BE2C (cell line): Measurements from ENCODE around the gene ADTRP.

Experiments used
- DNase-seq: peaks from one replicate; pipeline ENCODE4 v3.0.0-alpha.2; 2020
- H3K27me3 ChIP-seq: fragments of 250-450 bp; sonication (Bioruptor Pico); 2 replicates; pipeline ENCODE4 v1.5.1; 2020; ENCODE audit warnings: mild to moderate bottlenecking
- H3K36me3 ChIP-seq: fragments of 250-450 bp; sonication (Bioruptor Pico); 2 replicates; pipeline ENCODE4 v1.5.1; 2020; ENCODE audit warnings: mild to moderate bottlenecking
- H3K4me1 ChIP-seq: fragments of 250-450 bp; sonication (Bioruptor Pico); 2 replicates; pipeline ENCODE4 v1.5.1; 2020
- H3K4me3 ChIP-seq: 2 replicates; pipeline ENCODE4 v1.5.1; 2011; ENCODE audit warnings: low read depth, low read length
- H3K9me3 ChIP-seq: fragments of 250-450 bp; sonication (Bioruptor Pico); 2 replicates; pipeline ENCODE4 v1.5.1; 2020
- CTCF ChIP-seq: IDR thresholded peaks from 2 replicates; pipeline ENCODE4 v1.5.1; 2012; ENCODE audit warnings: mild to moderate bottlenecking, low read depth, low read length

The ADTRP gene

DNA sequence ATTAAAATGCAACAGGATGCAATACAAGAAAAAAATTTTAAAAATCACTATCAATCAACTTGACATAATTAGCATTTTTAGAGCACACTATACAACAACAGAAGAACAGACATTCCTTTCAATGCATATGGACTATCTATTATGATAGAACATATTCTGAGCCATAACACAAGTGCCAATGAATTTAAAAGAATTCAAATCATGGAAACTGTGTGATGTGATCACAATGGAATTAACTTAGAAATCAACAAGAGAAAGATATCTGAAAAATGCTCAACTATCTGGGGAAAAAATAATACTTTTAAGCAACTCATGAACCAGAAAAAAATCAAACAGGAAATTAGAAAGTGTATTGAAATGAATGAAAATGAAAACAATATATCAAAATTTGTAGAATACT is 106.3 kb downstream of the ADTRP start:
- Histone ChIP-seq H3K4me3 (no peak overlapping the region), H3K27me3 (peaks cover 11% of the 10 kb centered on the region; the same call in 1 of the 2 replicates), H3K36me3 (no peaks in the 10 kb centered on the region), H3K9me3 (no peaks in the 10 kb centered on the region), H3K4me1 (no peaks in the 10 kb centered on the region)
- no peak for DNase-seq
- no peak for TF ChIP-seq CTCF

DNA sequence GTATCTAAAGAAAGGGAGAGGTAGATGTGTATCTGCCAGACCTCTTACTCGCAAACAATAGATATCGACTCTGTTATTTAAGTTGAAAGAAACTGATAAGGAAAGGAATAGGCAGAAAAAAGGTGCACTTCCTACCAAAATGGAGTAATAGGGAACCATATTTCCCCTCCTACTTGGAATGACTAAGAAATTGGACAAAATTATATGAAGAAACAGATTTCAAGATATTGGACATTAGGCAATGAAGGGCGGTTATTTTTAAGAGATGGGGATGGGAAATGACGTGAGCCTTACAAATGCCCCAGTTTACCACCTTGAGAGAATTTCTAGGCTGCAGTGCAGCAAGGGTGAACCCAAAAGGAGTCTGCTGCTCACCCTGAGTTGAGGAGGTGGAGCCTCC is 108.9 kb downstream of the ADTRP start:
- Histone ChIP-seq H3K27me3 (peaks cover 11% of the 10 kb centered on the region; the same call in 1 of the 2 replicates), H3K9me3 (no peaks in the 10 kb centered on the region), H3K4me1 (no peaks in the 10 kb centered on the region), H3K4me3 (no peak overlapping the region), H3K36me3 (no peaks in the 10 kb centered on the region)
- TF ChIP-seq CTCF: no peak
- no peak for DNase-seq

- no peaks in the 10 kb centered on the region for H3K4me1 ChIP-seq
Measured at GRCh38 chr6:11668455-11668854, 110.1 kb downstream of the ADTRP start.

DNA sequence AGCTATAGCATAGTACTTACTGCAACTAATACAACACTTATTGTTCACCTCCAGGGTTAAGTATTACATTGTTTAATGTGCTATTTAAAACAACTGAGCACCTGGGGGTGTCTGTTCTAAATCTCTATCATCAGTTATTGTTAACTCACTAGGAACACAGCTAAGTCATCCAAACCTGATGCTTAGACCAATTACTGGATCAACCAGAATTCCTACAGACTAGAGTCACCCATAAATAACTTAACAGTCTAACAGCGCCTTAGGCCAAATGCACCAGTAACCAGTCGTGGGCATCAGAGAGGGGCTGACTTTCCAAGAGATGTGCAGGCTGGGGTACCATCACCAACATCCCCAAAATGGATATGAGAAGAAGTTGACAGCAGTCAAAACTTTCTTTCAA is 110.7 kb downstream of the ADTRP start:
- H3K9me3 ChIP-seq: no peaks in the 10 kb centered on the region
- H3K4me3 ChIP-seq: no peak overlapping the region
- H3K27me3 ChIP-seq: peaks cover 11% of the 10 kb centered on the region; the same call in 1 of the 2 replicates
- no peak for TF ChIP-seq CTCF
- H3K4me1 ChIP-seq: no peaks in the 10 kb centered on the region
- no peaks in the 10 kb centered on the region for H3K36me3 ChIP-seq
- DNase-seq: no peak

More at GRCh38 chr6:11668455-11668854, 110.1 kb downstream of the ADTRP start:
- H3K27me3 ChIP-seq: peaks cover 11% of the 10 kb centered on the region; the same call in 1 of the 2 replicates
- no peaks in the 10 kb centered on the region for H3K9me3 ChIP-seq
- H3K36me3 ChIP-seq: no peaks in the 10 kb centered on the region
- DNase-seq: no peak
- H3K4me3 ChIP-seq: no peak overlapping the region
- no peak for TF ChIP-seq CTCF

GRCh38 chr6:11665604-11666326 is 112.8 kb downstream of the ADTRP start:
- H3K36me3 ChIP-seq: no peaks in the 10 kb centered on the region
- H3K4me1 ChIP-seq: no peaks in the 10 kb centered on the region
- peaks cover 8% of the 10 kb centered on the region; the same call in 1 of the 2 replicates for H3K27me3 ChIP-seq
- no peak overlapping the region for H3K4me3 ChIP-seq
- DNase-seq: no peak
- no peaks in the 10 kb centered on the region for H3K9me3 ChIP-seq
- TF ChIP-seq CTCF: no peak
